ENCODE measurements around the gene DLL1. TPM values are rescaled to one million over a fixed set of nuclear protein-coding genes. Genes with fewer than 3 reads are reported as not detected.

Gene DLL1
- total and polyA plus RNA-seq, 9 of the 15 experiments (the other 6 are each of a cell fraction or from before 2014, with no cell fraction given), result not detected

DNA sequence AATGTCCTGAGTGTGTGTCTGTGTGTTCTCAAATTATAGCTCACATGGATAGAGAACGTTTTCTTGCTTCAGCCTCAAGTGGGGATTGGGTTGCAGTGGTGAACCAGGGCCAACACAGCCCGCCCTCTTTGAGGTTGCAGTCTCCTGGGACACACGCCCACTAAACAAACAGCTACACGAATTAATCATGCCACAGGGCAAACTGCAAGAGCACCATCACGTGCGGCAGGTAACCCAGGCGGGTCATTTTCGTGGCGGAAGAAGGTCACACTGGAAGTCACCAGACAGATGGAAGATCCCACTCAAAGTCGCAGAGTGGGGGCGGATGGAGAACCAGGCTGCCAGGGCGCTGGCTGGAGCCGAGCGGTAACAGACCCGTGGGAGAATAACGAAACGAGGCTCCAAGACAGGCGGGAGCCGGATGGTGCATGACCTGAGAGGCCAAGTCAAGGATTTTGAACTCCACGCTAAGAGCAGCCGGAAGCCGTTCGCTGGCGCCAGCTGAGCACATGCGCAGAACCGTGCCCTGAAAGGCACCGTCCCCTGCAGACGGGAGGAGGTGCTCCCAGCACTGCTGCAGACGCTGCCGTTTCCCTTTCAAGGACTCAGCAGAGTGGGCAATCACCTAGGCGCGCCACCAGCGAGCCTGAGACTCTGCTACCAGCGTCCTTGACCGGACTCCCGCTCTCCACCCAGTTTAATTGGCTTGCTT lies 10.7 kb downstream of the DLL1 start (continued):
- TF ChIP-seq, protein P1, sequence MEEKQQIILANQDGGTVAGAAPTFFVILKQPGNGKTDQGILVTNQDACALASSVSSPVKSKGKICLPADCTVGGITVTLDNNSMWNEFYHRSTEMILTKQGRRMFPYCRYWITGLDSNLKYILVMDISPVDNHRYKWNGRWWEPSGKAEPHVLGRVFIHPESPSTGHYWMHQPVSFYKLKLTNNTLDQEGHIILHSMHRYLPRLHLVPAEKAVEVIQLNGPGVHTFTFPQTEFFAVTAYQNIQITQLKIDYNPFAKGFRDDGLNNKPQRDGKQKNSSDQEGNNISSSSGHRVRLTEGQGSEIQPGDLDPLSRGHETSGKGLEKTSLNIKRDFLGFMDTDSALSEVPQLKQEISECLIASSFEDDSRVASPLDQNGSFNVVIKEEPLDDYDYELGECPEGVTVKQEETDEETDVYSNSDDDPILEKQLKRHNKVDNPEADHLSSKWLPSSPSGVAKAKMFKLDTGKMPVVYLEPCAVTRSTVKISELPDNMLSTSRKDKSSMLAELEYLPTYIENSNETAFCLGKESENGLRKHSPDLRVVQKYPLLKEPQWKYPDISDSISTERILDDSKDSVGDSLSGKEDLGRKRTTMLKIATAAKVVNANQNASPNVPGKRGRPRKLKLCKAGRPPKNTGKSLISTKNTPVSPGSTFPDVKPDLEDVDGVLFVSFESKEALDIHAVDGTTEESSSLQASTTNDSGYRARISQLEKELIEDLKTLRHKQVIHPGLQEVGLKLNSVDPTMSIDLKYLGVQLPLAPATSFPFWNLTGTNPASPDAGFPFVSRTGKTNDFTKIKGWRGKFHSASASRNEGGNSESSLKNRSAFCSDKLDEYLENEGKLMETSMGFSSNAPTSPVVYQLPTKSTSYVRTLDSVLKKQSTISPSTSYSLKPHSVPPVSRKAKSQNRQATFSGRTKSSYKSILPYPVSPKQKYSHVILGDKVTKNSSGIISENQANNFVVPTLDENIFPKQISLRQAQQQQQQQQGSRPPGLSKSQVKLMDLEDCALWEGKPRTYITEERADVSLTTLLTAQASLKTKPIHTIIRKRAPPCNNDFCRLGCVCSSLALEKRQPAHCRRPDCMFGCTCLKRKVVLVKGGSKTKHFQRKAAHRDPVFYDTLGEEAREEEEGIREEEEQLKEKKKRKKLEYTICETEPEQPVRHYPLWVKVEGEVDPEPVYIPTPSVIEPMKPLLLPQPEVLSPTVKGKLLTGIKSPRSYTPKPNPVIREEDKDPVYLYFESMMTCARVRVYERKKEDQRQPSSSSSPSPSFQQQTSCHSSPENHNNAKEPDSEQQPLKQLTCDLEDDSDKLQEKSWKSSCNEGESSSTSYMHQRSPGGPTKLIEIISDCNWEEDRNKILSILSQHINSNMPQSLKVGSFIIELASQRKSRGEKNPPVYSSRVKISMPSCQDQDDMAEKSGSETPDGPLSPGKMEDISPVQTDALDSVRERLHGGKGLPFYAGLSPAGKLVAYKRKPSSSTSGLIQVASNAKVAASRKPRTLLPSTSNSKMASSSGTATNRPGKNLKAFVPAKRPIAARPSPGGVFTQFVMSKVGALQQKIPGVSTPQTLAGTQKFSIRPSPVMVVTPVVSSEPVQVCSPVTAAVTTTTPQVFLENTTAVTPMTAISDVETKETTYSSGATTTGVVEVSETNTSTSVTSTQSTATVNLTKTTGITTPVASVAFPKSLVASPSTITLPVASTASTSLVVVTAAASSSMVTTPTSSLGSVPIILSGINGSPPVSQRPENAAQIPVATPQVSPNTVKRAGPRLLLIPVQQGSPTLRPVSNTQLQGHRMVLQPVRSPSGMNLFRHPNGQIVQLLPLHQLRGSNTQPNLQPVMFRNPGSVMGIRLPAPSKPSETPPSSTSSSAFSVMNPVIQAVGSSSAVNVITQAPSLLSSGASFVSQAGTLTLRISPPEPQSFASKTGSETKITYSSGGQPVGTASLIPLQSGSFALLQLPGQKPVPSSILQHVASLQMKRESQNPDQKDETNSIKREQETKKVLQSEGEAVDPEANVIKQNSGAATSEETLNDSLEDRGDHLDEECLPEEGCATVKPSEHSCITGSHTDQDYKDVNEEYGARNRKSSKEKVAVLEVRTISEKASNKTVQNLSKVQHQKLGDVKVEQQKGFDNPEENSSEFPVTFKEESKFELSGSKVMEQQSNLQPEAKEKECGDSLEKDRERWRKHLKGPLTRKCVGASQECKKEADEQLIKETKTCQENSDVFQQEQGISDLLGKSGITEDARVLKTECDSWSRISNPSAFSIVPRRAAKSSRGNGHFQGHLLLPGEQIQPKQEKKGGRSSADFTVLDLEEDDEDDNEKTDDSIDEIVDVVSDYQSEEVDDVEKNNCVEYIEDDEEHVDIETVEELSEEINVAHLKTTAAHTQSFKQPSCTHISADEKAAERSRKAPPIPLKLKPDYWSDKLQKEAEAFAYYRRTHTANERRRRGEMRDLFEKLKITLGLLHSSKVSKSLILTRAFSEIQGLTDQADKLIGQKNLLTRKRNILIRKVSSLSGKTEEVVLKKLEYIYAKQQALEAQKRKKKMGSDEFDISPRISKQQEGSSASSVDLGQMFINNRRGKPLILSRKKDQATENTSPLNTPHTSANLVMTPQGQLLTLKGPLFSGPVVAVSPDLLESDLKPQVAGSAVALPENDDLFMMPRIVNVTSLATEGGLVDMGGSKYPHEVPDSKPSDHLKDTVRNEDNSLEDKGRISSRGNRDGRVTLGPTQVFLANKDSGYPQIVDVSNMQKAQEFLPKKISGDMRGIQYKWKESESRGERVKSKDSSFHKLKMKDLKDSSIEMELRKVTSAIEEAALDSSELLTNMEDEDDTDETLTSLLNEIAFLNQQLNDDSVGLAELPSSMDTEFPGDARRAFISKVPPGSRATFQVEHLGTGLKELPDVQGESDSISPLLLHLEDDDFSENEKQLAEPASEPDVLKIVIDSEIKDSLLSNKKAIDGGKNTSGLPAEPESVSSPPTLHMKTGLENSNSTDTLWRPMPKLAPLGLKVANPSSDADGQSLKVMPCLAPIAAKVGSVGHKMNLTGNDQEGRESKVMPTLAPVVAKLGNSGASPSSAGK (IDR thresholded peaks at IDR 0.05), result 0 out of 2 replicates have a peak, but pooled peaks have one; percentile 12
- TF ChIP-seq BHLHE40 (IDR thresholded peaks at IDR 0.05; ENCODE audit: low read length) (peak; percentile 27; the same call in 1 of the 2 replicates), EGR1 (conservative IDR thresholded peaks at IDR 0.05) (0 out of 2 replicates have a peak, but pooled peaks have one; percentile 16), TFAP4 (CRISPR knock-in tag; IDR thresholded peaks at IDR 0.05; ENCODE audit: borderline replicate concordance) (0 out of 2 replicates have a peak, but pooled peaks have one; percentile 19), CBX8 (IDR thresholded peaks at IDR 0.05; ENCODE audit: borderline replicate concordance, extremely low read depth, low read depth, low read length, poor library complexity, severe bottlenecking) (peak; percentile 15), EZH2 (IDR thresholded peaks at IDR 0.05; ENCODE audit: borderline replicate concordance, low read depth, low read length) (0 out of 2 replicates have a peak, but pooled peaks have one; percentile 87), ZNF263 (CRISPR knock-in tag; IDR thresholded peaks at IDR 0.05; ENCODE audit: borderline replicate concordance) (peak; percentile 62), POLR2G (IDR thresholded peaks at IDR 0.05; ENCODE audit: low read depth, low read length) (0 out of 2 replicates have a peak, but pooled peaks have one; percentile 20), TAF7 (tag; IDR thresholded peaks at IDR 0.05) (no peak), ZNF707 (CRISPR knock-in tag; conservative IDR thresholded peaks at IDR 0.05) (no peak), NRF1 (conservative IDR thresholded peaks at IDR 0.05 in 1 of 2, IDR thresholded peaks at IDR 0.05 in 1 of 2) (peak; percentile 75 to 78), ZC3H11A (IDR thresholded peaks at IDR 0.05; ENCODE audit: low read depth, low read length) (no peak), BDP1 (IDR thresholded peaks at IDR 0.05; ENCODE audit: insufficient read depth, insufficient read length) (no peak)
